ENCODE measurements around the gene TMEM181. TPM values are rescaled to one million over a fixed set of nuclear protein-coding genes. Genes with fewer than 3 reads are reported as not detected.

Gene TMEM181
- total and polyA plus RNA-seq, 12 donors = 8.8 to 29.1 (median 20.5) TPM

DNA sequence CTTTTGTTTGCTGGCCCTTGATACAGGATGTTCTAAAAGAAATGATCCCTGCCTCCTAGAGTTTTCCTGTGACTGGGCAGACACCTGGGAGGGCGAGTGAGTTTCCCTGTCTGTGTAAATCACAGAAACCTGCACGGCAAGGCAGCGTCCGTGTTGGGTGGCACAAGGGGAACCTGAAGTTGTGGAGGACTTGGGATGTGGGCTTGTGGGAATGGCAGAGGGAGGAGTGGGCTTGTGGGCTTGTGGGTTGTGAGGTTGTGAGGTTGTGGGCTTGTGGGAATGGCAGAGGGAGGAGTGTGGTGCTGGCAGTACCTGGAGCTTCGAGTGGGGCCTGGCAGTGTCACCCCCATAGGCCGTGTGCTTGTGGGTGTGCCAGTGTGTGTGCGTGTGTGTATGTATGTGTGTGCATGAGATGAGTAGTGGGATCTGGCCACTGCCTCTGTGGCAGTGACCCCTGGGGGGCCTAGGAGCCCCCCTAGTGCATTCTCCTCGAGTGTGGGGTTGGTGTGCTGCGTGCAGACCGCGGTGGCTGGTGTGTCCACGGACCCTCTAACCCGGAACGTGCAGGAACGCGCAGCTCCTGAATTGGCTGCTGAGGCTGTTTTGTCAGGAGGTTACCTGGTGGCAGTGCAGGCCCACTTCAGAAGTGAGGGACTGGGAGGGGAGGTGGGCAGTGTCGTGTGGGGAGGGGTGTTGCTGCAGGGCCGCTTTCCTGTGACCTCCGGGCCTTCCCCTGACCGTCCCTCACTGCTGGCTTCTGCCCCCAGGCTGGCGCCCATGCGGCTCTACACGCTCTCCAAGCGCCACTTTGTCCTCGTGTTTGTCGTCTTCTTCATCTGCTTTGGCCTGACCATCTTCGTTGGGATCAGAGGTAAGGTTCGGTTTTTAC is 13.0 kb downstream of the TMEM181 start:
- no peaks in the 10 kb centered on the region for H3K36me3 ChIP-seq (replicated peaks in 1 of 2)

DNA sequence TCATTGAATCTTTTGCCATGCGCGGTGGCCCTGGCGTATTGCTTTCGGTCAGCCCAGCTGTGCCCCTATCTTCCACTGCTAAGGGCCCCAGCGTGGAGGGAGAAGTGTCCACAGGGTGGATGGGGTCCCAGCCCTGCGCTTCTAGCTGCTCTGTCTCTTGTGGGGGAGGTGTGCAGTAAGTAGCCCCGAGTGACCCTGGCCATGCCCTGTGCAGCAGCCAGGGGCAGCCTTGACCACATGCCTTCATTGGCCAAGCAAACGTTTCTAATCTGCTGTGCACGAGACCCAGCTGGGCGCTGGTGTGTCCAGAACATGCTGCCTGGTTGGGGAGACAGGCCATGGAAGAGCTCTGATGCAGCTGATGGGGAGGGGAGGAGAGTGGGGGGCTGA is 13.6 kb downstream of the TMEM181 start:
- WGBS, 4 donors = 71 to 98% (median 80%) methylated on average over 5 to 10 of the region's 10 CpGs

More for the DNA sequence above, 13.0 kb downstream of the TMEM181 start:
- WGBS, 4 donors = 94 to 97% (median 96%) methylated on average over 18 to 28 of the region's 28 CpGs
- DNase-seq = peak in 1 of 7 donors; percentile 35
- Histone ChIP-seq H3K27ac (no peak overlapping the region), H3K4me1 (replicated peaks in 1 of 2) (peaks cover 0 to 5% of the 10 kb centered on the region in 2 donors), H3K27me3 (no peaks in the 10 kb centered on the region), H3K9me3 (replicated peaks in 1 of 3) (no peaks in the 10 kb centered on the region), H3K4me3 (no peak overlapping the region)
- TF ChIP-seq, protein P1, sequence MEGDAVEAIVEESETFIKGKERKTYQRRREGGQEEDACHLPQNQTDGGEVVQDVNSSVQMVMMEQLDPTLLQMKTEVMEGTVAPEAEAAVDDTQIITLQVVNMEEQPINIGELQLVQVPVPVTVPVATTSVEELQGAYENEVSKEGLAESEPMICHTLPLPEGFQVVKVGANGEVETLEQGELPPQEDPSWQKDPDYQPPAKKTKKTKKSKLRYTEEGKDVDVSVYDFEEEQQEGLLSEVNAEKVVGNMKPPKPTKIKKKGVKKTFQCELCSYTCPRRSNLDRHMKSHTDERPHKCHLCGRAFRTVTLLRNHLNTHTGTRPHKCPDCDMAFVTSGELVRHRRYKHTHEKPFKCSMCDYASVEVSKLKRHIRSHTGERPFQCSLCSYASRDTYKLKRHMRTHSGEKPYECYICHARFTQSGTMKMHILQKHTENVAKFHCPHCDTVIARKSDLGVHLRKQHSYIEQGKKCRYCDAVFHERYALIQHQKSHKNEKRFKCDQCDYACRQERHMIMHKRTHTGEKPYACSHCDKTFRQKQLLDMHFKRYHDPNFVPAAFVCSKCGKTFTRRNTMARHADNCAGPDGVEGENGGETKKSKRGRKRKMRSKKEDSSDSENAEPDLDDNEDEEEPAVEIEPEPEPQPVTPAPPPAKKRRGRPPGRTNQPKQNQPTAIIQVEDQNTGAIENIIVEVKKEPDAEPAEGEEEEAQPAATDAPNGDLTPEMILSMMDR (IDR thresholded peaks at IDR 0.05) = no peak
- intact Hi-C loops (cut with DNase I) = no loop called here

DNA sequence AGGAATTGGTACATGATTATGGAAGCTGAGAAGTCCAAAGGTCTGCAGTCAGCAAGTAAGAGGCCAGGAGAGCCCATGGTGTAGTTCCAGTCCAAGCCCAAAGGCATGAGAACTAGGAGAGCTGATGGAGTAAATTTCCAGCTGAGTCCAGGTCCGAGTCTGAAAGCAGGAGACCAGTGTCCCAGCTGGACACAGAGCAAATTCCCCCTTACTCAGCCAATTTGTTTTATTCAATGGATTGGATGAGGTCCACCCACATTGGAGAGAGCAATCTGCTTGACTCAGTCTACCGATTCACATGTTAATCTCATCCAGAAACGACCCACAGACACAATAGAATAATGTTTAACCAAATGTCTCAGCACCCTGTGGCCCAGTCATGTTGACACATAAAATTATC is 14.9 kb downstream of the TMEM181 start:
- H3K9me3 ChIP-seq (replicated peaks in 1 of 3) = no peaks in the 10 kb centered on the region
- DNase-seq = peak in 1 of 7 donors; percentile 24
- intact Hi-C loops (cut with DNase I) = no loop called here

More for the DNA sequence above, 13.6 kb downstream of the TMEM181 start:
- intact Hi-C loops (cut with DNase I) = no loop called here
- Histone ChIP-seq H3K36me3 (replicated peaks in 1 of 2) (no peaks in the 10 kb centered on the region), H3K4me1 (replicated peaks in 1 of 2) (peaks cover 0 to 5% of the 10 kb centered on the region in 2 donors), H3K27me3 (no peaks in the 10 kb centered on the region), H3K4me3 (no peak overlapping the region), H3K27ac (no peak overlapping the region), H3K9me3 (replicated peaks in 1 of 3) (no peaks in the 10 kb centered on the region)
- no peak for TF ChIP-seq POLR2A (IDR thresholded peaks at IDR 0.05)
- TF ChIP-seq, protein P1 (IDR thresholded peaks at IDR 0.05) = no peak
- peak in 2 of 7 donors; percentile 14 to 42 for DNase-seq

DNA sequence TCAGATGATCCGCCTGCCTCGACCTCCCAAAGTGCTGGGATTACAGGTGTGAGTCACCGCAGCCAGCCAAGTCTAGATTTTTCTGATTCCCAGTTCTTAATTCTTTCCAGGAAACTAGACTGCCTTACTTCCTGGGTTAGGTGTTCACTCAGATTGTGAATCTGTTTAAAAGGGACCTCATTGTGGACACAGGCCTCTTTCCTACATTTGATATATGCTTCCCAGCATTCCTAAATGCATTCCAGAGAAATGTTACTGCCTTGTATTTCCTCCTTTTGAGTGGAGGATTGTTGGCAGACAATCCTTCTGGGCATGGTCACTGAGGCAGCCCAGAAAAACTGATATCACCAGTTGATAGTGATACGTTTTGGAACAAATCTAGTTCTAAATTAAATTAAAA is 15.7 kb downstream of the TMEM181 start:
- Histone ChIP-seq H3K4me1 (replicated peaks in 1 of 2) (peaks cover 0 to 5% of the 10 kb centered on the region in 2 donors), H3K27ac (no peak overlapping the region), H3K9me3 (replicated peaks in 1 of 3) (no peaks in the 10 kb centered on the region), H3K36me3 (replicated peaks in 1 of 2) (no peaks in the 10 kb centered on the region), H3K4me3 (no peak overlapping the region), H3K27me3 (no peaks in the 10 kb centered on the region)
- DNase-seq = no peak
- WGBS, 4 donors = 65 to 97% (median 79%) methylated on average over 4 of the region's 4 CpGs
- TF ChIP-seq, protein P1 (IDR thresholded peaks at IDR 0.05) = no peak
- no peak for TF ChIP-seq POLR2A (IDR thresholded peaks at IDR 0.05)
- intact Hi-C loops (cut with DNase I) = no loop called here

More for the DNA sequence above, 14.9 kb downstream of the TMEM181 start:
- no peak overlapping the region for H3K4me3 ChIP-seq
- no peak for TF ChIP-seq POLR2A (IDR thresholded peaks at IDR 0.05)
- TF ChIP-seq, protein P1 (IDR thresholded peaks at IDR 0.05) = no peak
- no peak overlapping the region for H3K27ac ChIP-seq
- WGBS, 4 donors = 92 to 99% (median 93%) methylated on average over 3 of the region's 3 CpGs
- H3K4me1 ChIP-seq (replicated peaks in 1 of 2) = peaks cover 0 to 5% of the 10 kb centered on the region in 2 donors
- no peaks in the 10 kb centered on the region for H3K36me3 ChIP-seq (replicated peaks in 1 of 2)
- no peaks in the 10 kb centered on the region for H3K27me3 ChIP-seq

Measured in adrenal gland (tissue), 12 donors.